ENCODE data around the gene TVP23B. TPM values are rescaled to one million over a fixed set of nuclear protein-coding genes. Genes with fewer than 3 reads are reported as not detected.
"Not testable (repeated sequence)": the region's sequence is repeated elsewhere in the genome, so short reads cannot be mapped to it uniquely, and the experiment has no call there.

TVP23B gene
- total RNA-seq, 1 donor from 2014 or later, result 69.8 TPM

DNA sequence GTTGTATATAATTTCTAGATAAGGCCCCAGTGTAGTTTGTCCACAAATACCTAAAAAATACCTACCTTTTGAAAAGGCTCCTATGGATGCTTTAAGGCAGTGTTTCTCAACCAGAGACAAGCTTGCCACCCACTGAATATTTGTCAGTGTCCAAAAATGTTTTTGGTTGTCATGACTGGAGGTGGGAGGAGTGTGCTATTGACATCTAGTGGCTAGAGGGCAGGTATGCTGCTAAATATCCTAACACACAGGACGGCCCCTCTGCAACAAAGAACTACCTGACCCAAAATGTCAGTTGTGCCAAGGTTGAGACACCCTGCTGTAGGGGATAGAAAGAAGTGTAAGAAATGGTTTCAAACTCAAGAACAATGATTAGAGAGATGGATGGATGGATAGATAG is 10.4 kb downstream of the TVP23B start:
- DNase-seq (ENCODE audit: low spot score), result not testable (repeated sequence)

DNA sequence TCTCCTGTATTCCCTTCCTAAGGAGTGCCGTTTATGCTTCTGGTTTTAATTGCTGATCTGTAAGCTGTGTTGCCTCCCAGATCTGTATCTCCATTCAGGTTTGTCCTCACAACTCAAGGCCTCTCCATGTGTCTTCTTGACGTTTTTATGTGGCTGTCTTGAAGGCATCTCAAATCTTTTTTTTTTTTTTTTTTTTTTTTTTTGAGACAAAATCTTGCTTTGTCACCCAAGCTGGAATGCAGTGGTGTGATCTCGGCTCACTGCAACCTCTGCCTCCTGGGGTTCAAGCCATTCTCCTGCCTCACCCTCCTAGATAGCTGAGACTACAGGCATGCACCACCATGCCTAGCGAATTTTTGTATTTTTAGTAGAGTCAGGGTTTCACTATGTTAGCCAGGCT is 13.9 kb downstream of the TVP23B start:
- DNase-seq (ENCODE audit: low spot score), result not testable (repeated sequence)

DNA sequence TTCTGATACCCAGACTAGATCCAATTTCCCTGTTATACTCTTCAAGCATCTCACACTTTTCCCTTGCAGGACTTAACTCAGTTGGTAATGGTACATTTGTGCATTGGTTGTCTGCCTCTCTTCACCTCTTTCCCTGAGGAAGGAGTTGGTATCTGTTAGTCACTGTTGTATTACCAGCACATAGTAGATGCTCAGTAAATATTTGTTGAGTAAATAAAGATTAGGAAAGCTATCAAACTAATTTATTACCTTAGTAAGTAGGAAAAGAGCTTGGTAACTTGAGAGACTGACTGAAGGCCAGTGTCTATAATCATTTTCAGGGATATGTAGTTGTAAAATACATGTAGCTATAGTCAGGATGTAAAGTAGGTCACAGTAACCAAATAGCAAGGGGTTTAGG is 15.9 kb downstream of the TVP23B start:
- DNase-seq (ENCODE audit: low spot score), result not testable (repeated sequence)

GRCh38 chr17:18803458-18804245 is 22.7 kb downstream of the TVP23B start:
- not testable (repeated sequence) for DNase-seq (ENCODE audit: low spot score)

DNA sequence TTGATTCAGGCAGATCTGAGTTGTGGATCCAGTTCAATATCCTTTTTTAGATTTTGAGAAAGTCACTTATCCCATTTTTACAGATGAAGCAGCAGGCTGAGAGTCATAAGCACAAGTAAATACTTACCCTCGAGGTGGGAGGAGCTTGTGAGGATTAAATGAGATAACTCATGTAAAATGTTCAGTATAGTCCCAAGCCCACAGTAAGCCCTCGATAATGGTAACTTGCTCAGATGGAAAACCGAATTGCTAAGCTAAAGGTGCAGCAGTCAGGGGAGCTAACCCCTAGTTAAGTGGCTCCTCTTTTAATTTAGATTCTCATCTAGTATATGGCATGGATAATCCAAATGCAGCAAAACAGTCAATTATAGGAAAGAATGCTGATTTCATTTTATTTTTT is 34.9 kb downstream of the TVP23B start:
- not testable (repeated sequence) for DNase-seq (ENCODE audit: low spot score)

GRCh38 chr17:18816489-18817371 is 35.7 kb downstream of the TVP23B start:
- peak; percentile 83 for DNase-seq (ENCODE audit: low spot score)

- DNase-seq (ENCODE audit: low spot score), result not testable (repeated sequence)
Measured at GRCh38 chr17:18821430-18821829, 40.4 kb downstream of the TVP23B start.

DNA sequence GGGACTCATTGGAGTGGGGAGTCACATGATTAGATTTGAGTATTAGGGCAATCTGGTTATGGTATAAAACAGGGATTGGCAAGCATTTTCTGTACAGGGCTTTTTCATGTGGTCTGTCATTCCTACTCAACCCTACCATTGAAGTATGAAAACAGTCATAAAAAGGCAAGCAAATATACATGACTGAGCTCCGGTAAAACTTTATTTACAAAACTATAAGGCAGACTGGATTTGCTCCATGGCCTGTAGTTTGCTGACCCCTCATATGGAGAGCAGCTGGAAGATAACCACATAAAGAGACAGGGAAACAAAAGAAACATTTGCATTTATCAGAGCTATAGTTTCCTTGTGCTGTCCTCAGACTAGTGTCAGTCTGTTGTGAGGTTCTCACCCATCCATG is 46.6 kb downstream of the TVP23B start:
- not testable (repeated sequence) for DNase-seq (ENCODE audit: low spot score)

- DNase-seq (ENCODE audit: low spot score), result no peak
Measured at GRCh38 chr17:18848501-18848900, 67.5 kb downstream of the TVP23B start.

DNA sequence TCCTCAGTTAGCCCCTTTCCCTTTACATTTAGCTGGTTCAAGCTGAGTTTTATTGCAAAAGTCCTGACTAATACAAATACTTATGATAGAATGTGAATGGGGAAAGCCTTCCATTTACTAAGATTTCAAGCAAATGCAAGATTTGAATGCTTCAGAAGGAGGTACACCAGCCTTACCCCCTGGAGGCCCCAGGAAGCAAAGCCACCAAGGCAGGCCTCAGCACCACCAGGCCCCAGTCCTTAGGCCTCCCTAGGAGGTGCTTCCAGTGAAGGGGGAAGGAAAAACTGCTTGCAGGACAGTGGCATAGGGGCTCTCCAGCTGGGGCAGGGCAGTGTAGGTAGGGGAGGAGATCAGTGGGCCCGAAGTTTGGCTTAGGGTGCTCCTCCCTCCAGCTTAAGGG is 69.7 kb downstream of the TVP23B start:
- peak; percentile 49 for DNase-seq (ENCODE audit: low spot score)

DNA sequence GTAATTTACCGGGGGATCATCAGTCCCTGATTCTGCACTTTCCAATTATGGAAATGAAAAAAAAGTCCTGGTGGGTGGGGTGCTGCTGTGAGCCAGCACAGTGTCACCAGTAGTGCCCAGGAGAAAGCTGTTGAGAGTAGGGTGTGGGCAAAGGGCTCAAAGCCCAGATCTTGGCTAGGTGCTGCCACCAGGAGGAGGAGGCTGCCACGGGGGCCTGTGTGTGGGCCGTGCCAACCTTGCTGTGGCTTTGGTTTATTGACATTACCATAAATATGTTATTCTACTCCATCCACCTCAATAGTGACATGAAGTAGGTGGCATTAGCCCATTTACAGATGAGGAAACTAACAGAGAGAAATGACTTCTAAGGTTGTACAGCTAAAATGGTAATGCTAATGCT is 70.2 kb downstream of the TVP23B start:
- DNase-seq (ENCODE audit: low spot score), result no peak

- no peak for DNase-seq (ENCODE audit: low spot score)
Measured at GRCh38 chr17:18854956-18855355, 74.0 kb downstream of the TVP23B start.

GRCh38 chr17:18855831-18856569 is 75.0 kb downstream of the TVP23B start:
- peak; percentile 99 for DNase-seq (ENCODE audit: low spot score)

Other genes starting within 250 kb of the TVP23B start
- 1.2 TPM for gene TBC1D28, start 136.8 kb upstream of the TVP23B start, total RNA-seq (ENCODE audit: insufficient read depth, low replicate concordance)
- 1.9 TPM for gene FOXO3B, start 98.9 kb upstream of the TVP23B start, total RNA-seq (ENCODE audit: insufficient read depth, low replicate concordance)
- 0.24 TPM for gene FBXW10, start 37.1 kb upstream of the TVP23B start, total RNA-seq (ENCODE audit: insufficient read depth, low replicate concordance)
- 43.6 TPM for gene PRPSAP2, start 76.9 kb downstream of the TVP23B start, total RNA-seq (ENCODE audit: insufficient read depth, low replicate concordance)
- gene SLC5A10, start 171.0 kb downstream of the TVP23B start, total RNA-seq (ENCODE audit: insufficient read depth, low replicate concordance), result 0.48 TPM
- gene FAM83G, start 223.6 kb downstream of the TVP23B start, total RNA-seq (ENCODE audit: insufficient read depth, low replicate concordance), result 4.8 TPM

Measured in umbilical cord (tissue), 2 donors.